Midbrain (tissue), 1 donor: ENCODE results near the gene P2RX2.

Experiments
- DNase-seq: peaks from one replicate; lab custom pipeline; 2025; lab: John Stamatoyannopoulos, UW

Gene P2RX2

GRCh38 chr12:132620113-132620898 lies 1.7 kb downstream of the P2RX2 start:
- DNase-seq: no peak

DNA sequence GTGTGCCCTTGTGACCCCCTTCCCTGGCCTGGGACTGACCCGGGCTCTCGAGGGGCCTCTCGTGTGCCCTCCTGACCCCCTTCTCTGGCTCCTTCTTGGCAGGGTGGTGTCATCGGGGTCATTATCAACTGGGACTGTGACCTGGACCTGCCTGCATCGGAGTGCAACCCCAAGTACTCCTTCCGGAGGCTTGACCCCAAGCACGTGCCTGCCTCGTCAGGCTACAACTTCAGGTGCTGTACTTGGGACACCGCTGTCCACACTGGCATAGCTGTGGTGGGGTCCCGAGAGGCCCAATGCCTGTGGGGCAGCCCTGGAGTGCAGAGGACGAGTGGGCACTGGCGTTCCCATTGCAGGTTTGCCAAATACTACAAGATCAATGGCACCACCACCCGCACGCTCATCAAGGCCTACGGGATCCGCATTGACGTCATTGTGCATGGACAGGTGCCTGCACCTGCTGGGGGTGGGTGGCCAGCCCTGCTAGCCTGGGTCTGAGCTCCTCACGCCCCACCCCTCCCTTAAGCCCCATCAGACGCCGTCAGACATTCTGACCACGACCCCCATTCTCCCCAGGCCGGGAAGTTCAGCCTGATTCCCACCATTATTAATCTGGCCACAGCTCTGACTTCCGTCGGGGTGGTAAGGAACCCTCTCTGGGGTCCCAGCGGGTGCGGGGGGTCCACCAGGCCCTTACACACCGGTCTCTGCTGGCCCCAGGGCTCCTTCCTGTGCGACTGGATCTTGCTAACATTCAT lies 2.5 kb downstream of the P2RX2 start:
- DNase-seq: no peak

GRCh38 chr12:132621657-132622435 lies 3.3 kb downstream of the P2RX2 start:
- no peak for DNase-seq

DNA sequence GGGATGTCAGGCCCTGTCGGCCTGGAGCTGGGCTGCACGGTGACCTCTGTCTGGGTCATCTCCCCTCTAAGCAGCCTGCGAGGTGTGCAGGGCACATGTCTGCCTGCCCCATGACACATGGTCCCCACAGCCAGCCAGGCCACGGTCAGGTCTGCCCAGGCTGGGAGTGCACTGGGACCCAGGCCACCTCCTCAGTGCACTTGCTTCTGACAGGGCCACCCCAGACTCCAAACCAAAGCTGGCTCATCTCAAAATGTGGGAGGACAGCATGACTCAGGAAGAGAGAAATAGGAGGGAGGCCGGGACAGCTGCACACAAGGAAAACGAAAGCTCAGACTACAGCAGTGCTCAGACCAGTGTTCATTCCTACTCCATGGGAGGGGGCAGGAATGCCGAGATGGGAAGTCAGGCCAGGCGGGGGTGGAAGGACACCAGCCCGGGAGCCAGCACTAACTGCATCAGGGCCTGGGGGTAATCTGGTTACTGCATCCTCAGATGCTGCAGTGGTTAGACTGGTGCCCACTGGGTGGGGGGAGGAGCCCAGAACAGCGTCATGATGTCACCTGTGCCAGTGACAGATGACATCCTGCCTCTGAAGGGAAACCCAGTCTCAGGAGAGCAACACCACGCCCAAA lies 4.0 kb downstream of the P2RX2 start:
- DNase-seq: no peak

DNA sequence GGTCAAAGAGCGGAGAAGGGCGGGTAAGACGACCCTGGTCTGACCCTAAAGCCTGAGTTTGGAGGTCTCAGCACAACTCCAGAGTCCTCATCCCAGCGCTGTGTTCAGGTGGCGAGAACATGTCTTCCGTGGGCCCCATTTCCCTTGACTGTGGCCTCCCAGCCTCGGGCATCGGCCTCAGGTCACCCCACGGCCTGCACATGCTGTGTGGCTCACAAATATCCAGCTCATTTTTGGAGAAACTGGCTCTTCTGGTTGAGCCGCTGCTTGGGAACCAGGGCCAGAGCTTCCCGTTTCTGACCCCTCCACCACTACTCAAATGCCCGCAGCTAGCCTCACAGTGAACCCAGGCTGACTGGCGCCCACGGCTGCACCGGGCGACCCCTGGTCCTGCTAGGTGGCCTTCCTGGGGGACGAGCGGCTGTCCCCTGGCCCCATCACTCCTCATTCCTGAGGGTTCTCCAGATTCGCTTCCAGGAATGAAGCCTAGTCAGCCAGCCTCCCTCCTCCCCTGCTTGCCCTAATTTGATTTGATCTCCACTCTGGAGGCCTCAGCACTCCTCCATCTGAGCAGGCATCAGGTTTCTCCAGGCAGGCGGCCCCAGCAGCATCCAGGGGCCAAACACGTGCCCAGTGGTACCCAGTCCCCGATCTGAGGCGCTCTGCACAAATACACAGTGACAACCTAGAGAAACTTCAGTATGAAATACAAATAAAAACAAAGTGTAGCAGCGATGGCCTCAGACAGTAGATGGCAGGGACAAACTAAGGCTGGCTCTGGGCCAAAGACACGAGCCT lies 4.7 kb downstream of the P2RX2 start:
- no peak for DNase-seq

DNA sequence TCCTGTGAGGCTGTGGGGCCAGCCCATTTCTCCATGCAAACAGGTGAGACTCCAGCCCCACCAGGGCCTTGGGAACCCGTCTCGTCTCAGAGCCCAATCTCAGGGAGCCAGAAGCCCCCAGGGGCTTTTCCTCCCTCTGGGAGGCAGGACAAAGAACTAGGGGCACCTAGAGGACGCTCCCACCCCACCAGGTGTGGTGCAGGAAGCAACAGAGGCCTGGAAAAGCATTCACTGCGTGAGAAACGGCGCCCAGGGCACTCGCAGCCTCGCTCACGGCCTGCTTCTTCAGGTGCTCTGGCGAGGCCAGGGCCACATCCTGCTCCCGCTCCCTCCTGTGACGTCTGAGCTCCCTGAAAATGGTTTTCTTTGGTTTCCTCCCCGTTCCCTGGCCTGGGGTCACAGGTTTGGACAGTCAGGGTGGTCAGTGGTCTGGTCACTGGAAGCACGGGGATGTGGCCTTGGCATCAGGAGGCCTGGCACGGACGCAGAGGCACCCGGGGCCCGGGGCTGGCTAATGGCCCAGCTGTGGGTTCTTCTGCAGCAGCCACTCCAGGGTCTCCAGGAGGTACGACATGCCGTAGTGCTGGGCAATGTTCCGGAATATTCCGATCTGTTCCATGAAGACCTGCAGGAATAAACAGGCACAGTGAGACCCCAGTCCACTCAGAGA lies 5.7 kb downstream of the P2RX2 start:
- DNase-seq: no peak

DNA sequence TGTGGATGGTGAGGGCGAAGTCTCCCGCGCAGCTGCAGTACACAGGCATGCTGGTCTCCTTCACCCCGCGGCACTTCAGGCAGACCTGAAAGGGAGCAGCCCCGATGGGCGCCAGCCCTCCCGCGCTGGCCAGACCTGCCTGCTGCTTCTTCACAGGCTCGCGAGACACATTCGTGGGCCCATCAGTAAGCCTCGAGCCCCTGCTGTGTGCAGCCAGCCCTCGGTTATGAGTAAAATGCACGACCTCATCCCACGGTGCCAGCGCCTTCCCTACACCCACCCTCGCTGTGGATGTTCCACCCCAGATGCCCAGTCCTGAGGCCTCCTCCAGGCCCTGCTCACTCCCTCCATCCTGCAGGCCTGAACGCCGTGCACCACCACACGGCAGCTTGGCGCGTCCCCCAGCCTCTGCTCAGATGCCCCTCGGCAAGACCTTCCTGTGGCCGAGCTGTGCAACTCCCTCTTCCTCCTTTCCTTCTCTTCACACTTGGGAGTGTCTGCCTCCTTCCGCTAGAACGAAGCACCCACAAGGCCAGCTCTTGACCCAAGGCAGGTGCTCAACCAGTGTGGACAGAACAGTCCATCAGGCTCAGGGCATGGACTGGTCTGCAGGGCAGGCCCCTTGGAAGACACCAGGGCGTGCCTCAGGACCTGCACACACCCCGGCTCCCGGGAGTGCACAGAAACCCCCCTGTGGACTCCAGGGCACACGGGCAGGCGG lies 6.5 kb downstream of the P2RX2 start:
- no peak for DNase-seq

DNA sequence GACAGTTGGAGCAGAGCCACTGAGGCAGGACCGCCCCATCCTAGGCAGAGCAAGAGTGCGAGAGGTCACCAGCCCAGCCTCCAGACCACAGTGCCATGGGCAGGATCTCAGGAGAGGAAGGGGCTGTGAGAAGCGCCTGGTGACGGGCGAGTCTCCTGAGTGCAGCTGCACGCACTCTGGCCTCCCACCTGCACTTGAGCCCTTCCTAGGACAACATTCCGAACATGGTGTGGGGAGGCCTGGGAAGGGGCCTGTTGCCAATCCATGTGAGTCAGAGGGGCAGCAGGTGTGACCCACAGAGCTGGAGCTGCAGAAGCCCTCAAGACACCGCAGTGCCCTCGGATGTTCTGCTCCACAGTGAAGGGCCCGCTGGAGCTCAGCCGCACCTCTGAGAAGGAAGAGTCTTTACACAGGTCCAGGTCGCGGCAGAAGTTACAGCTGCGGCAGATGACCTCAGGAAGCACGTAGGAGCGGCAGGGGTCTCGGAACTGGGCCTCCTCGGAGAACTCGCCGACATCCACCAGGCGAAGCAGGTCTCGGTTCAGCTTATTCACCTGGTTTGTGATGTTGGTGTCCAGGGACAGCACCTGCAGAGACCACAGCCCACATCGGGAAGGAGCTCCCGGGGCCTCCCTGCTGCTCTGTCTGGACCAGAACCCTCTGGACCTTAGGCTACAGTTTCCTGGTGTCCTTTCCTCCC lies 7.3 kb downstream of the P2RX2 start:
- DNase-seq: no peak

DNA sequence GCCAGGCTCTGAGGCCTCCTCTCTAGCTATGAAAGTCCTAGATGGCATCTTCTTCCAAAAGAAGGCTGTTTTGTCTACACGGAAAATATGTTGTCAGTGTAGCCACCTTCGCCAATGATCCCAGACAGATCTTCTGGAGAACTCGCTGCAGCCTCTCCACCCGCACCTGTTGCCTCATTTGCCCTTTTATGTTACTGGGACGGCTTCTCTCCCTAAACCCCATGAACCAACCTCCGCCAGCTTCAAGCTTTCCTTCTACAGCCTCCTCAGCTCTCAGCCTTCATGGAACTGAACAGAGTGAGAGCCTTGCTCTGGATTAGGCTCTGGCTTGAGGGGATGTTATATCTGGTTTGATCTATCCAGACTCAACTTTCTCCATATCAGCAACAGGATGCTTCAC lies 10.8 kb downstream of the P2RX2 start:
- DNase-seq: no peak

- DNase-seq: no peak
Measured at GRCh38 chr12:132630672-132631071, 12.1 kb downstream of the P2RX2 start.

- DNase-seq: no peak
Measured at GRCh38 chr12:132631666-132632065, 13.1 kb downstream of the P2RX2 start.

DNA sequence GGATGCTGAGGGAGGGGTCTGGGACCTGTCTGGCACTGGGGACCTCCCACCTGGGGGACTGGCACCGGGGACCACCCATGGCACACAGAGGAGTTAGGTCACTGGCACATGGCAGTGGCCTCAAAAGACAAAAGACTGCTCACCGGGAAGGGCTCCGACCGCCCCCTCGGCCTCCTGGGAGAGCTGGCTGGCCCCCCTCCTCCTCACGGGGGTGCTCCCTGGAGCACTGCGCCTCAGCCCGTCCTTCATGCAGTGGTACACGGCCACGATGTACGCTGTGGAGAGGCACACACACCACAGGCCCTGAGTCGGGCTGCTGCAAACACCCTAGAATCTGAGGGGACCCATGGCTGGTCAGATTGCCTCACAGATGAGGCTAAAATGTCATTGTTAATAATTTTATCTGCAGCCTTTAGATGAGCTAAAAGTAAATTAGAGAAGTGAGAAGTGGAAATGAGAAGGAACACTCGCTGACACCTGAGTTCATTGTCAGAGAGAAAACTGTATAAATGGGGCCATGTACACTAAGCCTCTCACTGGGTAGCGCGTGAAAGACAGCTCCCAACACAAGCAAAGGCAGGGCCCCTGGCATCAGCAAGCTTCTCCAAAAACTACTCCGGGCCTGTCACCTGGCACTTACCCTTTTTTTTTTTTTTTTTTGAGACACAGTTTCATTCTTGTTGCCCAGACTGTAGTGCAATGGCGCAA lies 14.1 kb downstream of the P2RX2 start:
- no peak for DNase-seq

DNA sequence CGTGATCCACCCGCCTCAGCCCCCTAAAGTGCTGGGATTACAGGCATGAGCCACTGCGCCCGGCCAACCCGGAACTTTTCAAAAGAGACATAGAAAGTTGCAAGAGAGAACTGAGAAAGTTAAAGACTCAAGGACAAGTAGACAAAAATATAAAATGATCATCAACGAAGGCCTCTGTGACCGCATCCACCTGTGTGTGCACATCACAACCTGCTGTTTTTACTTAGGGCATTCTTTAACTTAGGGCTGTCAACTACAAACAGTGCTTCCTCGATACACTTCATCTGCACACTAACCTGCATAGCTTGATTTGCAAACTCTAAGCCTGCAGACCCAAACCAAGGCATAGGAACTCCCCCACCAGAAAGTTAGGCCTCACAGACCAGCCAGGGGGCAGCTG lies 14.8 kb downstream of the P2RX2 start:
- no peak for DNase-seq

GRCh38 chr12:132633901-132634300 lies 15.3 kb downstream of the P2RX2 start:
- no peak for DNase-seq

DNA sequence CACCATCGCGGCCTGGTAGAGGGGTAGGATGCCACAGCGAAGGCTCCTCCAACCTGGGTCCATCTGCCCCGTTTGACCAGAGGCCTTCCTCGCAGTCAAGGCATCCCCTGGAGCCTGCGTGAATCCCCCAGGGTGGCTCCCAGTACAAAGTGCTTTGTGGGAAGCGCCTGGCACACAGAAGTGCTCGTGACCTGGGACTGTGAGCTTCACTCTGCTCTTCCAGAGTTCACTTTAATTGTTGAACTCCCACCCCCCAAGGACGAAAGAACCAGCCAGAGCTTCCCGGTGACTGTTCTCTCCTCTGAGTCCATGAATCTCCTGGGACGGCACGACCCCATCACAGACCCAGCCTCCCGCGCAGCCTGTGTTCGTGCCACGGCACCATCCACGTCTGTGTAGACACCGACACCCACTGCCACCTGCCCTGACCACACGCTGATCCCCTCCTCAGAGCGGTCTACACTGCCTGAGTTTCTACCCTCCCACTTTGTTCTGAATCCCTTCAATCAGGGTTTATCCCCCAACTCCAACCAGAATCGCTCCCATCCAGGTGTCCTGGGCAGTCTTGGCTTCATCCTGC lies 15.9 kb downstream of the P2RX2 start:
- DNase-seq: no peak

DNA sequence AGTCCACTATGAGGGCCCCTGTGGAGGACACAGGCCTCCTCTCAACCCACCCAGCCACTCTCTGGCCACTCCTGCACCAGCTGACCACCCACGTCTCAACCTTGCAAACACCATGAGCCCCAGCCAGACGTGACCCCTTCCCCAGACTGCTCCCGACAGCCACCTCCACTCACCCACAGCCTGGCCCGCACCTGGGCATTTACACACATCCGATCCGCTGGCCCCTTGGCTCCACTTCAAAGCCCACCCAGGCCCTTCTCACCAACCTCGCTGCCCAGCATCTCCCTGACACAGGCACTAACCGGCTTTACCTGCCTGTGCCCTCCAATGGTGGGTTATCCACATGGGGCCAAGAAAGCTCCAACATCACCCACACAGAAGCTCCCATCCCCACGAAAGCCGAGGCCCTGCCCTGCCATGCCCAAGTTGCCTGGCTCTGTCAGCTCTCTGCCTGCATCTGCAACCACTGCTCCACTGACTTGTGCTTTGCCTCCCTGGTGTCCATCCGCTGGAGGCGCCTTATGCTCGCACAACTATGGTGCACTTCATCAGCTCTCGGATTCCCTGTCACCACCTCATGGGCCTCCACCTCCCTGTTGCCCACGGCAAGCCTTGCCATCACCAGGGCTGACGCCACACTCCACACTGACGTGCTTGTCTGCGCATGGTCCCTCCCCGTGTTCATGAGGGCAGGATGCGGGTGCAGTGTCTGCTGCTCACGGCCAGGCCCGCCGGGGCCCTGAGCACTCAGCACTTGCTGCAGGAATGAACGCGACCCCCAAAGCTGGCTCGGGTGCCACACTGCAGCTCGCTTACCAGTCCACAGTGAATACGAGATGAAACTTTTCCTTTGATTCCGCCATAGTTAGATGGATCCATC lies 16.7 kb downstream of the P2RX2 start:
- DNase-seq: no peak

DNA sequence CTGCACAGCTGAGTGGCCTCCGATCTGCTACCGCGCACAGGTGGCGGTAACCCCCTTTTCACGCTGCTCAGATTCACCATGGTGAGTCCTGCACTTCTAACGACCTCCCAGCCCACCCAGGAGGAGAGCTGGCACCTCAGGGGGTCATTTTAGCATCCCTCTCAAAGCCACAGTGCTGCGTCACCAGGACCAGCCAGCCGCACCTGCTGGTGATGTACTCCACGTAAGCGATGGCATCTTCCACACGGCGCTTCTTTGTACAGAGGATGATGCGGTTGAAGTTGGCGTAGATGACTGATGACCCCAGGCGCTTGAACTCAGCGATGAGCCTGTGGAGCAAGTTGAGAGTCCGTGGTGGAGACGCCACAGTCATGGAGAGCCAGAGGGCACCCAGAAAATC lies 19.2 kb downstream of the P2RX2 start:
- DNase-seq: no peak
